ENCODE results near the gene ATP8B2.

- peak; percentile 33 to 36 (median 35); a peak in 4 of 6 replicates for TF ChIP-seq CTCF (IDR thresholded peaks at IDR 0.05 in 2 of 3, conservative IDR thresholded peaks at IDR 0.05 in 1 of 3; ENCODE audit: borderline replicate concordance in 1 of 3, insufficient read depth in 1 of 3, low read depth in 2 of 3, low read length in 2 of 3)
- no peak for TF ChIP-seq REST (IDR thresholded peaks at IDR 0.05; ENCODE audit: low read depth)
- no peak for TF ChIP-seq POLR2A (IDR thresholded peaks at IDR 0.05; ENCODE audit: borderline replicate concordance, extremely low read depth, insufficient read depth, insufficient read length)
- no peak for TF ChIP-seq EZH2phosphoT487 (IDR thresholded peaks at IDR 0.05; ENCODE audit: borderline replicate concordance)
- TF ChIP-seq POLR2AphosphoS5 (IDR thresholded peaks at IDR 0.05; ENCODE audit: low read depth, low read length): no peak
Measured at GRCh38 chr1:154276797-154277196, 48.5 kb upstream of the ATP8B2 start.
